Mucosa of descending colon (tissue), 3 donors: ENCODE data around the gene NFIB. TPM values are rescaled to one million over a fixed set of nuclear protein-coding genes. Genes with fewer than 3 reads are reported as not detected.

ENCODE experiments used
- ATAC-seq: fragments of 200-7000 bp; cut with Tn5 transposase; one replicate; pipeline ENCODE4 v1.9.1; 2020; ENCODE audit warnings: mild to moderate bottlenecking, moderate library complexity
- DNase-seq, 3 donors: peaks; one replicate each; pipeline ENCODE4 v3.0.0-alpha.2; 2020
- H3K36me3 ChIP-seq: fragments of 200-600 bp; one replicate; pipeline ENCODE4 v1.8.0; 2021; ENCODE audit warnings: low read depth, mild to moderate bottlenecking
- H3K4me1 ChIP-seq: fragments of 200-600 bp; one replicate; pipeline ENCODE4 v1.8.0; 2021; ENCODE audit warnings: low read depth, mild to moderate bottlenecking
- H3K4me3 ChIP-seq: fragments of 200-600 bp; one replicate; pipeline ENCODE4 v1.8.0; 2021; ENCODE audit warnings: mild to moderate bottlenecking
- H3K9me3 ChIP-seq: fragments of 200-600 bp; one replicate; pipeline ENCODE4 v1.8.0; 2021; ENCODE audit warnings: mild to moderate bottlenecking
- intact Hi-C, 2 donors: fragments of 100-400 bp; cut with DNase I in 1 of 2; cut with micrococcal nuclease in 1 of 2; formaldehyde crosslinking; loops; one replicate each; pipeline versions ENCODE4 v1.11.0 to v1.11.1; 2022; cut with DNase I, micrococcal nuclease
- total RNA-seq, 3 donors: library from RNA; stranded (reverse); fragmentation: NEBNext Ultra II Directional in 2 of 3; extraction: Animal tissue kit (Norgen Biotek cat#: 25700) in 2 of 3; gene quantifications; one replicate each; pipeline versions ENCODE4 v1.2.1 to v1.2.4, GENCODE V29; 2021 to 2023
- TF ChIP-seq, protein P1 (sequence below): fragments of 200-600 bp; IDR thresholded peaks from one replicate; pipeline ENCODE4 v1.8.0; 2022; ENCODE audit warnings: antibody characterized with exemption, mild to moderate bottlenecking
- donor health status: DM: no; HTN: no; CAD: no; lungs with moderate emphysema.
- donor health status: DM: no; HTN: no; CAD: no.
- donor health status: DM: no; HTN: yes; CAD: no.

Gene NFIB
- total RNA-seq, 3 donors from 2014 or later = 59.7 to 85.5 (median 62.6) TPM

DNA sequence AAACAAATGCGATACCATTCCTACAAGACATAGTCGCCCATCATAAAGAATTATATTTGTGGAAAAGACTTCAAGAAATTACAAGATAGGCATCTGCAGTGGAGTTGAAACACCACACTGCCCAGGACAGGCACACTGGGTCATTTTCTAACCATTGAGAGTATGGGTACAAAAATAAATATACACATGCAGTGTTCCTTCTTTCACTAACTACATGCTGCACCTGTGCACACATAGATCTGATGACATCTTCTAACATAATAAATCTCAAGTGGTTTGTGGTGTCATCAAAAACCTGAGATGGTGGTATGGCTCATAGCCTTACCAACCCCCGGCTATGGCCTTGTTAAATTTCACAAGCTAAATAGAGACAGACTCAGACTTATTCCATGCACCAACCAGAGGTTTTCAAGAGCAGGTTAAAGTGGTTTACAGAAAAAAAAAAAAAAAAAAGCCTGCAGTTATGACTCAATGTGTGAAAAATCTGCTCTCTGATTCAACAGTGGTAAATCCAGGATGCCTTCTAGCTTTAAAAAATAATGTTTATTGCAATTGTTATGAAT is 12.4 kb upstream of the NFIB start:
- no peak for DNase-seq
- TF ChIP-seq, protein P1, sequence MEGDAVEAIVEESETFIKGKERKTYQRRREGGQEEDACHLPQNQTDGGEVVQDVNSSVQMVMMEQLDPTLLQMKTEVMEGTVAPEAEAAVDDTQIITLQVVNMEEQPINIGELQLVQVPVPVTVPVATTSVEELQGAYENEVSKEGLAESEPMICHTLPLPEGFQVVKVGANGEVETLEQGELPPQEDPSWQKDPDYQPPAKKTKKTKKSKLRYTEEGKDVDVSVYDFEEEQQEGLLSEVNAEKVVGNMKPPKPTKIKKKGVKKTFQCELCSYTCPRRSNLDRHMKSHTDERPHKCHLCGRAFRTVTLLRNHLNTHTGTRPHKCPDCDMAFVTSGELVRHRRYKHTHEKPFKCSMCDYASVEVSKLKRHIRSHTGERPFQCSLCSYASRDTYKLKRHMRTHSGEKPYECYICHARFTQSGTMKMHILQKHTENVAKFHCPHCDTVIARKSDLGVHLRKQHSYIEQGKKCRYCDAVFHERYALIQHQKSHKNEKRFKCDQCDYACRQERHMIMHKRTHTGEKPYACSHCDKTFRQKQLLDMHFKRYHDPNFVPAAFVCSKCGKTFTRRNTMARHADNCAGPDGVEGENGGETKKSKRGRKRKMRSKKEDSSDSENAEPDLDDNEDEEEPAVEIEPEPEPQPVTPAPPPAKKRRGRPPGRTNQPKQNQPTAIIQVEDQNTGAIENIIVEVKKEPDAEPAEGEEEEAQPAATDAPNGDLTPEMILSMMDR = no peak
- H3K36me3 ChIP-seq = no peaks in the 10 kb centered on the region
- intact Hi-C loops = no loop called here
- H3K9me3 ChIP-seq = no peaks in the 10 kb centered on the region
- H3K4me3 ChIP-seq = no peak overlapping the region
- H3K4me1 ChIP-seq = peaks cover 14% of the 10 kb centered on the region
- ATAC-seq = no peak

DNA sequence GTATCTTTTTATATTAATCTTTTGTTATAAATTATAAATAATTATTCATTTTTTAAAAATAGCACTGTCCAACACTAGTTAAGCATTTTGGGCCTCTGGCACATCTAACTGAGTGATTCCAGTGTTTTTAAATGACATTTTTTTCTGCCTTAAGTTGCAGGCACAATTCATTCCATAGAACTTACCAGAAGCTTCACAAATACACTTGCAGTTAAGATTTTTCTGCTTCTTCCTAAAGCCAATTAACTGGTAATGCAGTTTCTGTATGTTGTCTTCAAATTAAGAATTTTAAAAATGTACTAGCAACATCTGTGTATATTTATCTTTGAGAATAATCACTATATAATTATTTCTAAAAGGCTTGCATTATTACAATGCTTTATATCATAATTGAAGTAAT is 11.2 kb upstream of the NFIB start:
- Histone ChIP-seq H3K36me3 (no peaks in the 10 kb centered on the region), H3K9me3 (no peaks in the 10 kb centered on the region), H3K4me1 (peaks cover 25% of the 10 kb centered on the region), H3K4me3 (no peak overlapping the region)
- DNase-seq (no peak), ATAC-seq (no peak)
- TF ChIP-seq, protein P1 = no peak
- intact Hi-C loops = no loop called here

DNA sequence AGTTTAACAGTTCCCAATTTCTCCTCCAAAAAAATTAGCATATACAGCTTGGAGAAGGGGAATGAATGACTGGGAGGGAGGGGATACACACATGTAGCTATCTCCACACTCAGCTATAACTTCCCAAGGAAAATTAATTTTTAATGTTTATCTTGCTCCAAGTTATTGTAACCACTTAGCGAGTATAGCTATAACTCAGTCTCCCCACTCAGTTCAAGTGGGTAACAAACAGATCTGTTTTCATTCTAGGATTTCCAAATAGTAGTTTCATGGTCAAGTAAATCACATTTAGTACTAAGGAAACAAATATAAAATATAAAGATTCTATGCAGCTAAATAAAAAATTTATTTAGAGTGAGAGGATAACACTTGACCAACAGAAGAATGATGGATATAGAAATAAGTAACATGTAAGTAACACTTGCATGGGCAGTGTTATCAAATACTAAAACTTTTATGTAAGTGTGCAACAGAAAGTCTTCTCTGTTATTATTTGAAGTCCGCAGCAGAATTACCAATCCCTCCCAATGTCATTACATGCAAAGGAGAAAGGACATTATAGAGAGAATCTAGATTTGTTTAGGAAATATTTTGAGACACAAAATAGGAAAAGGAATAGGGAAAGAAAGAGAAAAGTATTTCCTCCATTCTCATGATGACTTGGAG is 10.2 kb upstream of the NFIB start:
- ATAC-seq = no peak
- intact Hi-C loops = no loop called here
- H3K4me3 ChIP-seq = no peak overlapping the region
- no peak for DNase-seq
- no peaks in the 10 kb centered on the region for H3K36me3 ChIP-seq
- no peaks in the 10 kb centered on the region for H3K9me3 ChIP-seq
- H3K4me1 ChIP-seq = peaks cover 29% of the 10 kb centered on the region
- TF ChIP-seq, protein P1 = no peak

DNA sequence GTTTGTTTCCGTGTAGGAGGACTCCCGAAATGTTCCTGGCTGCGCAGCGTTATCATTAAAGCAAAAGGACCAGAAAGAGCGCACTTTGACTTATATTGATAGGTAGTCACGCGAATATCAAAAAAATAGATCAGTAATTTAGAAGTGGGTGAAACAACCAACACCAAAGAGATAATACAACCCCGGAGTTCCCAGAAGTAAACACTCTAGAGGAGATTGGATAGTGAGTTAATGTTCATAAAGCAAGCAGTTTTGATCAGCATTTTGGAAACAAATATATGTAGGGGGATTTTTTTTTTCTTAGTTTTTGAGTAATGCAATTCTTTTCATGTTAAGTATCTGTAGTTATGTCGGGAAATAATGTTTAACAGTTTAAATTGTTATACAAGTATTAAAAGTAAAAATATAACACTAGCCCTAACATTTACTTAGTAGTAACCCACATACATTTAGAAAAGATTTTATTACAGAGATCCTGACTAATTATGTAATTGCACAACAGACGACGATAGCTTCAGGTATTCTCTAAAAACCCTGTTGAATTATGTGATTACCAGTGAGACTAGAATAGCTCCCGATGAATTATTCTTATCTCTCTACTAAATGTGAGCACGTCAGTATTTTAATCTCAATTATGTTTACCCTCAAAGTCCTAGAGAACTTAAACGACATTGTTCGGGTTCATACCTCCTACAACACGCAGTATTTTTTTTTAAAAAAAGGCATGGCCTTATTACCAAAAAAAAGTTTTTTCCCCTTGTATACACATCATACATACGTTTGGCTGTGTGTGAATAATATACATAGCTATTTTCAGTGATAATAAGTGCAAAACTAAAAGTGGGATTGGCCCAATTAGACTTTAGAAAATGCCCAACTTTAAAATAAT is 9.4 kb upstream of the NFIB start:
- TF ChIP-seq, protein P1 = no peak
- Histone ChIP-seq H3K36me3 (no peaks in the 10 kb centered on the region), H3K4me3 (peak overlapping the region; percentile 60), H3K4me1 (peaks cover 31% of the 10 kb centered on the region), H3K9me3 (no peaks in the 10 kb centered on the region)
- ATAC-seq (peak; percentile 51), DNase-seq (no peak)
- intact Hi-C loops = no loop called here

DNA sequence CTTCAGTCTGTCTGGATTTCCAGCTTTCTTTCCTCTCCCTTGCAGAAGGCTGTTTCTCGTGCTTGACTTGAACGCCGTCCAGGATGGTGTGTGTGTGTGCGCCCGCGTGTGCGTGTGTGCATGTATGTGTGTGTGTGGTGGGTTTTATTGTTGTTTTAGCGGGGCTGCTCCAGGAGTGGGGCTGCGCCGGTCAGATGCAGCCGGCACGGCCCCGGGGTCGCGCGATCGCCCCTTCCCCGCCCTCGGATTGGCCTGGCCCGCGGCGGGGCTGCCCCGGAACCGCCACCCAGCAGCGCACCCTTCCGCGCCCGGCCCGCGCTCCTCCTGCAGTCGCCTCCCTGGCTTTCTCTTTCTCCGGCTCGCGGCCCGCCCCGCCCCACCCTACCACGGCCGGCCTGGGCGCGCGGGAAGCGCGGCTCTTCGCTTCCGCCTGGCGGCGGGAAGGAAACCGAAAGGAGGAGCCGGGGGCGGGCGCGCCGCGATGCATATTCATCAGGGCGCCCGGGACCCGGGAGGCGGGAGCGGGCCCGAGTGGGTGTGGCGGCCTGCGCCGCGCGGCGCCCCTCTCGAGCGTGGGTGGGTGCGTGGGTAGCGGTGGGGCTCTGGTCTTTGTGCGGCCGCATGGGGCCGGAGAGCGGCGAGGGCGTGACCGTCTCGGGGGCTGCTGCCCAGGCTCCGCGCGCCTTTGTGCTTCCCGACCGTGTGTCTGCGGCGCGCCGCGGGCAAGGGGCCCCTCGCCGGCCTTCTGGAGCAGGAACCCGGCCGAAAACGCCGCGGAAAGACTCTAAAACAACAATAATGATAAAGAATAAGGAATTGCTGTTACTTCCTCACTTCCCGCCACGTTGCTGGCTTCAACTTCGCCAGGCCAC is 8.5 kb upstream of the NFIB start:
- Histone ChIP-seq H3K4me1 (peaks cover 31% of the 10 kb centered on the region), H3K9me3 (no peaks in the 10 kb centered on the region), H3K4me3 (peak overlapping the region; percentile 60), H3K36me3 (no peaks in the 10 kb centered on the region)
- TF ChIP-seq, protein P1 = peak; percentile 18
- intact Hi-C loops = no loop called here
- ATAC-seq (peak; percentile 97), DNase-seq (peak; percentile 93 to 96 (median 94))
